Measurements from ENCODE around the gene MAST1.
A peak's percentile ranks its signal among the peaks of the same experiment; 100 is the strongest.
"Not testable (repeated sequence)": the region's sequence is repeated elsewhere in the genome, so short reads cannot be mapped to it uniquely, and the experiment has no call there.

The MAST1 gene

GRCh38 chr19:12872255-12872654, 33.9 kb downstream of the MAST1 start:
- DNase-seq (ENCODE audit: low read depth in 2 of 2) = no peak

- DNase-seq (ENCODE audit: low read depth in 2 of 2) = peak; percentile 7 to 57
These were observed 34.9 kb downstream of the MAST1 start for GRCh38 chr19:12872941-12873890.

- DNase-seq (ENCODE audit: low read depth in 2 of 2) = no peak
These were observed 35.8 kb downstream of the MAST1 start for GRCh38 chr19:12873891-12874745.

DNA sequence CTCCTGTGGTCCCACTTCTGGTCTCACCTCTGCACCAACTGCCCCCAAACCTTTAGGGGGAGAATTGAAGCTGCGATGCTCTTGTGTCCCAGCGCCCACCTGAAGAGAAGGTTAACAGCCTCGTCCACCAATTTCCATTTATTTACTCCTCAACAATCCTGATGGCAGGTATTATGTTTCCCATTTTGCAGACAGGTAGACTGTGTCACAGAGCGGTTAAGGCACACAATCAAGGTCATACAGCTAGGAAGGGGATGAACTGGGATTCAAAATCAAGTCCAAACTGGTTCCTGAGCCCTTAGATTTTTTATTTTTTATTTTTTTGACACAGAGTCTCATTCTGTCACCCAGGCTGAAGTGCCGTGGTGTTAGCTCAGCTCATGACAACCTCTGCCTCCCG, 36.8 kb downstream of the MAST1 start:
- DNase-seq (ENCODE audit: low read depth in 2 of 2) = no peak

- DNase-seq (ENCODE audit: low read depth in 2 of 2) = no peak
These were observed 42.3 kb downstream of the MAST1 start for GRCh38 chr19:12880551-12881171.

DNA sequence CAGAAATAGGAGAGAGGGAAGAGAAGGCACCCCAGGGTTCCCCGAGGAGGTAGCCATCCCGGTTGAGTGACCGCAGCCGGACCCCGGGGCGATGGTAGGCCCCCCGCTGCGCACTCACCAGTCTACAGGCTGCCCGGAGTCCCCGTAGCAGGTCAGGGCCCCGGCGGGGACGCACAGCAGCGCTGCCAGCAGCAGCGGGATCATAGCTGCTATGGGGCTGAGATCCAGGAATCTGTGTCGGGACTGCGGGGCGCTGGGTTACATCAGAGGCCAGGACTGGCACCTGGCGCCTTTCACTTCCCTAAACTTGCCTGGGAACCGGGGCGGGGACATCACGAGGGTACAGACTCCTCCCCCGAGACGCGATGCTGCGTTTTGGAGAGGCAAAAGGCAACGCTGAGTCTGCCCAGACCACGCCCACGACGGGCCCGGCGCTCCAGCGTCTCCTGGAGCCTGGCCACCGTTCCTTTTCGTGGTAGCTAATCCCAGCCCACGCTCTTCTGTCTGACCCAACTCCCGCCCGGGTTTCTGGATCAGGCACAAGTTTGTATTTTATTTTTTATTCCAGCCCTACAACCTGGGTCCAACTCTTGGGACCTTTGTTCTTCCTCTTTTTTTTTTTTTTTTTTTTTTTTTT, 43.0 kb downstream of the MAST1 start, which contains the start of gene DNASE2:
Gene DNASE2 (minus strand): TSS at position 278 of the 637 bp plus-strand sequence. CDS start 74 bp downstream, at position 204.
- DNase-seq (ENCODE audit: low read depth in 2 of 2) = peak; percentile 77 to 82

DNA sequence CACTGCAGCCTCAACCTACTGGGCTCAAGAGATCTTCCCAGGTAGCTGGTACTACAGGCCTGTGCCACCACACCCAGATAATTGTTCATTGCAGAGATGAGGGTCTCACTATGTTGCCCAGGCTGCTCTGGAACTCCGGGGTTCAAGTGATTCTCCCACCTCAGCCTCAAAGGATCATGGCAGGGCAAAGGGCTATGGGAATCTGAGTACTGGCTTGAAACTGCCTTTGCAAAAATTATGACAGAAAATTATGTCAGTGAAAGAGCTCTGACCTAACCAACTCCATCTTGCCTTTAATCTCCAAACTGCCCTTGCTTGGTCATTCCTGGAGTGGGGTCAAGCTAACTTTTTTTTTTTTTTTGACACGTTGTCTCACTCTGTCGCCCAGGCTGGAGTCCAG, 44.3 kb downstream of the MAST1 start:
- DNase-seq (ENCODE audit: low read depth in 2 of 2) = no peak

DNA sequence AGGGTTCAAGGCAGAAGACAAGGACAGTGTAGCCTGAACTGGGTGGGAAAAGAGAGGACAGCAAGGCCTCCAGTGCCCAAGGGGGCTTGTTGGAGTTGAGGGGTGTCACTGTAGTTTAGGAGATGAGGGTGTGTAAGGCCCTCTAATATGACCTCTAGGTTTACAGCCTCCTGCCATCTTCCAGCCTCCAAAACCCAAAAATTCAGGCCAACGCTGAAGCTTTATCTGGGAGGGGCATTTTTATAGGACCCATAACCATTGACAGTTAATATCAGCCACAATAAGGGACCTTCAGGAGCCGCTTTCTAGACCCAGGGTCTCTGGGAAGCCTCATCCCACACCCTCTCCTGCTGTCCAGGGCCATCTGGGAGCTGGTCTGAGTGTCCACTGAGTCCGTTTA, 45.9 kb downstream of the MAST1 start:
- no peak for DNase-seq (ENCODE audit: low read depth in 2 of 2)

DNA sequence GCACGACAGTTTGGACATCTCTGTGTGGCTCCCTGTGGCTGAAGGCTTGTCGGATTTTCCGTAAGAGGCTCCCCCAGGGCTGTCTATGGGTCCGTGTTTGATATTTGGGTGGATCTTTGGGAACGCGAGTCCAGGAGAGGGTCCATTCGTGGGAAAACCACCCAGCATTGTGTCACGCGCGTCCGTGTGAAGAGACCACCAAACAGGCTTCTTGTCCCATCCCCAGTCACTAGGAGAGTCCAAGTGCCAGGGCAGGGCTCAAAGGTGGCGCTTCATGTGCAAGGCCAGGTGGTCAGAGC, 46.3 kb downstream of the MAST1 start:
- DNase-seq (ENCODE audit: low read depth in 2 of 2) = no peak

DNA sequence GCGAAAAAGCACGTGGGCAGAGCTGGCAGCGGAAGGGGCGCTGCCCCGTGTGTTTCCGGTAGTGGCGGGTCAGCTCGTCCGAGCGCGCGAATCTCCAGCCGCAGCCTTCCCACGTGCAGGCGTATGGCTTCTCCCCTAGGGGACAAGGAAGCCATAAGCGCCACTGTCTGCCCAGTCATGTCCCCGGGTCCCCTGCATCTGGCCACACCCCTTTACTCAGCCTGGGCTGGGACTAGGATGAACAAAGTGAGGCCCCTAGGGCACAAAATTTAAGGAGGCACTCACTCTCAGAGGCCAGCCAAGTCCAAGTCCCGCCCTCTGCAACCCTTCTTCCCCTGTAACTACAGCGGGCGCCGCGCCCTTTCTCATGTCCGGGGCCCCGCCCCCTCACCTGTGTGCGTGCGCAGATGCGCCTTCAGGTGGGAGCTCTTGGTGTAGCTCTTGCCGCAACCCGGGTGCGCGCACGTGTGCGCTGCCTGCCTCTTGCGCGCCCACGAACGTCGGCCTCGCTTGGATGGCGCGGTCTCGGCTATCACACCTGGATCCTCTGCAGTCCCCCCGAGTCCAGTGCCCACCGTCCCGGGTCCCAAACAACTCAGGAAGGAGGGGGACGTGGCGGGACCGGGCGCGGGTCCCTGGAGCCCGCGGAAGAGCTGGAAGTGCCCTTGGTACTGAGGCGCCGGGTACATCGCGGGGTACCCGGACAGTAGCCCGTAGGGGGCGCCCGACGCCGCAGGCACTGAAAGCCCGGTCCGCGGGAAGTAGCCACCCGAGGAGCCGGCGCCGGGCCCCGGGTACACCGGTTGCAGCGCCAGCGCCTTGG, 46.8 kb downstream of the MAST1 start:
- DNase-seq (ENCODE audit: low read depth in 2 of 2) = peak; percentile 81 to 90

- DNase-seq (ENCODE audit: low read depth in 2 of 2) = no peak
These were observed 47.7 kb downstream of the MAST1 start for GRCh38 chr19:12885749-12886650.

DNA sequence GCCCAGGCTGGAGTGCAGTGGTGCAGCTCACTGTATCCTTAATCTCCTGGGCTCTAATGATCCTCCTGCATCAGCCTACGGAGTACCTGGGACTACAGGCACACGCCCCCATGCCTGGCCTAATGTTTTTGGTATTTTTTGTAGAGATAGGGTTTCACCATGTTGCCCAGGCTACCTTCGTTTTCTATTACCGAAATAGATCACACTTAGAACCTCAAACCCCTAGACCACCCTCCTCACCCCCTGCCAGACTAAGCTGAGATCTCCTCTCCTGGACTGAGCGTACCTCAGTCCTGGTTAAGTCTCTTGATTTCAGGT, 48.3 kb downstream of the MAST1 start:
- no peak for DNase-seq (ENCODE audit: low read depth in 2 of 2)

DNA sequence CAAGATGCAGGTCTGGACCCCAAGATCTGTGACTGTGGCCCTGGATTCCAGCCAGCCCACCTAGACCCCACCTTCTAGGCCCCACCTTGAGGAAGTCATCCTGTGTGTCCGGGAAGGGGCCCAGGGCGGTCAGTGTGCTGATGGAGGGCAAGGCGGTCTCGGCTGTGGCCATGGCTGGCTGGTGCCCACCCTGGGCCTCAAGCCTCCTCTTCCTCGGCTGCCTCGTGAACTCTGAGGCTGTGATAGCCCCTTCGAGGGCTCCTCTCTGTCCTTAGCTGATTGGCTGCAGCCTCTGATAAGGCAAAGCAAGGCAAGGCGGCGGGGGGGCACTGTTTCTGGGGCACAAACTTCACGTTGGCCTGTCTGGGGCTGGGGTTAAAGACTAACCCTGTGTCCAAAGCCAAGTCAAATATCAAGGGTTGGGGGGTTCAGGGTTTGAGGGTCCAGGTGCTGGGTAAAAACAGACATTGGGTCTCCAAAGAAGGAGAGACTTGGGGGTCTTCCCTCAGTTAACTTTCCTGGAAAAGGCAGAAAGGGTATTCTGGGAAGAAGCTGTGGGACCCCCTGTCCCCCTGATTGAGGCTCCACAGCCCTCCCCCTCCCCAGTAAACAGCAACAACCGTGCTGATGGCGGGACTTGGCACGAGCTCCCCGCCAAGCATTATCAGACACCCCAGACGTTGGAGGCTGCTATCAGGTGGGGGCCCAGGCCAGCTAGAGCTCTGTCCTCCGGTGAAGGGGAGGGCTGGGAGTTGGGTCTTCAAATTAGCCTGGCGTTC, 48.8 kb downstream of the MAST1 start, which contains the start of gene KLF1:
Gene KLF1 (minus strand): TSS at position 233 of the 779 bp plus-strand sequence. CDS start 61 bp downstream, at position 172.
- DNase-seq (ENCODE audit: low read depth in 2 of 2) = no peak

- no peak for DNase-seq (ENCODE audit: low read depth in 2 of 2)
These were observed 49.8 kb downstream of the MAST1 start for GRCh38 chr19:12888006-12888603.

DNA sequence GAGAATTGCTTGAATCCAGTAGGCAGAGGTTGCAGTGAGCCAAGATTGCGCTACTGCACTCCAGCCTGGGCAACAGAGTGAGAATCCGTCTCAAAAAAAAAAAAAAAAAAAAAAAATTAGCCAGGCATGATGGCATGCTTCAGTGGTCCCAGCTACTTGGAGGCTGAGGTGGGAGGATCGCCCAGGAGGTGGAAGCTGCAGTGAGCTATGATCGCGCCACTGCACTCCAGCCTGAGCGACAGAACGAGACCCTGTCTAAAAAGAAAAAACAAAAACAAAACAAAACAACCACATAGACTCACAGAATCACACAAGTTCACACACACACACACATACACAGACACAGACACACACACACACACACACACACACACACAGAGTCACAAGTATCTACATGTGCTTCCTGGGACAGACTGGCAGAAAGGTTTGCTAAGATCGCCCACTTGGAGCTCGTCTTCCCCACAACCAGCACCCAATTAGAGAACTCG, 52.0 kb downstream of the MAST1 start:
- DNase-seq (ENCODE audit: low read depth in 2 of 2) = not testable (repeated sequence)

DNA sequence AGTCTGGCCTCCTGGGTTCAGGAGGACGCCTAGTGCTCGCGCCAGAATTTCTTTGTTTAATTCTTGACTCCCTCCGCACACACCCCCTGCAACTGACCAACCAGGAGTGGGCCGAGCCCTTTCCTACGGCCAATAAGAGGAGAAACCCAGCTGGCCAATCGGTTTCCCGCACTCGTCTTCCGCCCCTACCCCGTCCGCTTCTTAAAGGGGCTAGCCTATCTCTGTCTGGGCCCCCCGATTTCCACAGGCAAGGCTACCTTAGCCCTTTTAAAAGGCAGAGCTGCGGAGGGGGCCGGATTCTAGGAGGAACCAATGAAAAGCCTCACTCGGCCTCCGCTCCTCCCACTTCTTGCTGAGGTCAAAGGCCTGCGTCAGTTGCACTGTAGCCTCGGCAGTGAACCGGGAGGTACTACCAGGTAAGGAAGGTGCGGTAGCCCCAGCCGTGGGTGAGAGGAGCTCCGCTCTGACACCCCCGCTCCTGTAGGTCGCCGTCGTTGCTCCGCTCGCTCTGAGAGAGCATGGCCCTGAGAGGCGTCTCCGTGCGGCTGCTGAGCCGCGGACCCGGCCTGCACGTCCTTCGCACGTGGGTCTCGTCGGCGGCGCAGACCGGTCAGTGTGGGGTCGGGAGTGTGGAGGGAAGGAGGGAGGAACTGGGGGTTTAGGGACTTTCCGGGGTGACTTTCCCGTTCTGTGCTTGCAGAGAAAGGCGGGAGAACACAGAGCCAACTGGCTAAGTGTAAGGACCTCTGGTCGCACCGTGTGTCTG, 52.7 kb downstream of the MAST1 start, which contains the start of gene GCDH:
Gene GCDH (plus strand): TSS at position 374 of the 766 bp plus-strand sequence. CDS start 145 bp downstream, at position 519.
- peak; percentile 85 to 93 for DNase-seq (ENCODE audit: low read depth in 2 of 2)

GRCh38 chr19:12891553-12892021, 53.3 kb downstream of the MAST1 start:
- DNase-seq (ENCODE audit: low read depth in 2 of 2) = no peak
